ENCODE measurements around the gene PERP.
A peak's percentile ranks its signal among the peaks of the same experiment; 100 is the strongest.
"Not testable (repeated sequence)": the region's sequence is repeated elsewhere in the genome, so short reads cannot be mapped to it uniquely, and the experiment has no call there.

Gene PERP

DNA sequence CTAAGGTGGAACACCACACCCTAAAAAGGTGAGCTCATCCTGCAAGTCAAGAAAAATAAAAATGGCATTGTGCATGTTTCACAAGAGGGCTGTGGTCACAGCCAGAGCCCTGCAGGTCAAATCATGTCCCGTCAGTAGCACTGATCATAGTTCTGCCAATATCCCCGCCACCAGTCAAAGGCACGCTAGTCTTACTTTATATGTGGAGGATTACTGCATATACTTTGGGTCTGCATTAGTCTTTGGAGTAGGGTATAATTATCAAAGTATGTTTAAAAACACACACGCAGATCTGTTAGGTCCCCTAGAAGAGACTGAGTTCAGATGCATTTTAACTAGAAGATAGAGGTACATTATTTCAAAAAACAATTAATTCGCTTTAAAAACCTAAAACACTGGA is 1.8 kb downstream of the PERP start:
- DNase-seq (ENCODE audit: low read depth), result no peak

GRCh38 chr6:138104618-138105213 is 2.5 kb downstream of the PERP start:
- peak; percentile 48 for DNase-seq (ENCODE audit: low read depth)

- DNase-seq (ENCODE audit: low read depth), result no peak
These were observed 3.3 kb downstream of the PERP start for GRCh38 chr6:138103871-138104270.

- DNase-seq (ENCODE audit: low read depth), result peak; percentile 11
These were observed 5.1 kb downstream of the PERP start for GRCh38 chr6:138101946-138102731.

DNA sequence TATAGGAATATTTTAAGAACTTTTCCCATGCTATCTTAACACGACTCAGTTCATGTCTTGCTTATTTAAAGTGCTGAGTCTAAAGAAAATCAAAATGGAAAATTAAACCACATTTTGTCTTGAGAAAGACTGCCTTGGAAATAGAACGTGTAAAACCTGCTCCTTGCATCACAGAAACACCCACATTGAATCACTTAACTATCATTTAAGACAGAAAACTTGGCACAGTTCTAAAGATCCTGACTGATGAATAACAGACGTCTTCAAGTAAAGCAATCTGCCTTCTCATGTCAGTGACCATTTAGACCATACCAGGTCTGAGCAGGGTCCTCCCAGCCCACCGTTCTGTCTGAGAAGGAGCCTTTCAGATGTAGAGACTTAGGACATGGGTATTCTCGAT is 7.4 kb downstream of the PERP start:
- peak; percentile 88 for DNase-seq (ENCODE audit: low read depth)

- no peak for DNase-seq (ENCODE audit: low read depth)
These were observed 8.9 kb downstream of the PERP start for GRCh38 chr6:138098306-138098705.

DNA sequence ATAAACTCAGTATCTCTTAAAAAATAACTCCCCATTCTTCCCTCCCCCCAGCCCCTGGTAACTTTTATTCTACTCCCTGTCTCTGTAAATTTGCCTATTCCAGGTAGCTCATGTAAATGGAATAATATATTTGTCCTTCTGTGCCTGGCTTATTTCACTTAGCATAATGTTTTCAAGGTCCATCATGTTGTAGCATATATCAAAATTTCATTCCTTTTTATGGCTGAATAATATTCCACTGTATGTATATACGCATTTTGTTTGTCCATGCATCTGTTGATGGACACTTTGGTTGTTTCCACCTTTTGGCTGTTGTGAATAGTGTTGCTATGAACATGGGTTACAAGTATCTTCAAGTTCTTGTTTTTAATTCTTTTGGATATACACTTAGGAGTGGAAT is 13.0 kb downstream of the PERP start:
- no peak for DNase-seq (ENCODE audit: low read depth)

DNA sequence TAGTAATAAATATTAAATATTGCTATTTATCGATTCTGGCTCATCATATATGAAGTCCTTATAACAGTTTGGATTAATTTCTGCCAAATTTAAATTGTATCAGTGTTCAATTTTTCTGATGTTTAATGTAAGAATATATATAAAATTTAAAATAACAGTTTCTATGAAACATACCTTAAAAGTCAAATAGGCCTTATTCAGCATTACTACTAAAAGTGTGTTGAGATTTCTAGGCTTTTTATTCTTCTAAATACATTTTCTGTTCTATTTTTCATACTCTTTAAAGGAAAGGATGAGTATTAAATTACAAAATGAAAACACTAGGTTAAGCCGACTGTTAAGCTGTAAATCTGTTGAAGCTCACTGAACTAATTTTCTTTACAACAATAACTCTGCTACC is 13.6 kb downstream of the PERP start:
- no peak for DNase-seq (ENCODE audit: low read depth)

DNA sequence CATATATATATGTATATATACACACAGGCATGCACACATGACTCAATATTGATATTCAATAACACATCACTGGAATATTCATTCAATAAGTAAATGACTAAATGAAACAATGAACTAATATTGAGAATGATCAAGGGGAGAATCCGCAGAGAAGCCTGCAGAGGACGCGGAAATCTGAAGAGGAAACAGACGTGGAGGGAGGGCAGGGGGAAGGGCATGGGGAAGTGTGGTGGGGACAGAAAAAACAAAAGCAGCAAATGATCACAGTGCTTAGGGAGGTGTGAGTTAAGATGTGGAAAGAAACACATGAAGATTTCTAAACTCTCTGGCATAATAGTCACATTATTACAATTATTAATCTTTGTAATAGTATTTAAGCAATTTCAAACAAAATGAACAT is 14.5 kb downstream of the PERP start:
- no peak for DNase-seq (ENCODE audit: low read depth)

GRCh38 chr6:138089325-138089724 is 17.9 kb downstream of the PERP start:
- no peak for DNase-seq (ENCODE audit: low read depth)

DNA sequence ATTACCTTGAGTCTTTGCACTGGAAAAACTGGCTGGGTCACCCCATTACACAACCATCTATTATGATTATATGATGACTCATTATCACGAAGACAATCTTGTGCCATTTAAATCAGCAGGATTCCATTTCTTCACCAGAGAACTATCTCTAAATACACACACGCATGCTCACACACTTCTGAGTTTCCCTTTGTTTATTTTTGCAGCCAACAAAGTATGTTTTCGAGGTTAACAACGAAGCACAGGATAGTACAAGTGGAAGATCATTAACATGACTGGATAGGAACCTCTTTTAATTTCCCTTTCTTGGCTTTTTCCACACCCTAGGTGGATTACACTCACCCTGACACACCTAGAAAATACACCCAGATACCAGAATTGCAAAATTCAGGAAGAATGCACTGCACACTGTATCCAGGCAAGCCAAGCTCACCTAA is 18.9 kb downstream of the PERP start:
- peak; percentile 85 for DNase-seq (ENCODE audit: low read depth)

DNA sequence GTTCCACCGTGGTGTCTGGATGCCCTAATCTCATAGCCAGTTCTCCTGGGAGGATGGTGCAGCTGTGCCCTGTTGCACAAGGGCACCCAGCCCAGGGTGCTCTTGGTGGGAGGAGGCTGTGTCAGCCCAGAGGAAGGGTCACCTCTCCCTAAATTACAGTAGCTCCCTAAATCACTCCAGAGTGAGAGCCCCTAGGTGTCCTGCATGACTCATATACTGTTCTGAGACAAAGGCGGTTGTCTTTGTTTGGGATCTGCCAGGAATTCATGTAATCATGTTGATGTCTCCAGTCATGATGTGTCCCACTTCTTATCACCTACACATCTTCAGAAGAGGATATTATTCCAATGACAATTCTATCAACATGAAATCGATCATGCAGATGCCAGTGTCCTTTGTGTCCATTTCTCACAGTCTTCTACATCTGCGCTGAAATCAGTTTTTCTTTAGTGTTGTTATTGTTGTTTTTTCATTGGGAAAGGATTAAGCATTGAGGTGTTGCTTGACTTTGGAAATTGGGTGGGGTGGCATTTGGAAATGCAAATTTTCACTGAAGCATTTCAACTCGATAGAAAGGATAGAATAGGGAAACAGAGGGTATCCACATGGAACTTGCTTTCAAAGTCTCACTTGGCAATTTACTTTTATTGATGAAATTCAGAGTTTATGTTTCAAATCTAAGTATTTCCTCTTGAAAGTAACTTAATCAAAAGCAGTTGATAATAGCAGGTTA is 19.5 kb downstream of the PERP start:
- no peak for DNase-seq (ENCODE audit: low read depth)

GRCh38 chr6:138086573-138087196 is 20.5 kb downstream of the PERP start:
- DNase-seq (ENCODE audit: low read depth), result peak; percentile 44

GRCh38 chr6:138085839-138086222 is 21.4 kb downstream of the PERP start:
- no peak for DNase-seq (ENCODE audit: low read depth)

GRCh38 chr6:138084904-138085838 is 22.0 kb downstream of the PERP start:
- DNase-seq (ENCODE audit: low read depth), result no peak

DNA sequence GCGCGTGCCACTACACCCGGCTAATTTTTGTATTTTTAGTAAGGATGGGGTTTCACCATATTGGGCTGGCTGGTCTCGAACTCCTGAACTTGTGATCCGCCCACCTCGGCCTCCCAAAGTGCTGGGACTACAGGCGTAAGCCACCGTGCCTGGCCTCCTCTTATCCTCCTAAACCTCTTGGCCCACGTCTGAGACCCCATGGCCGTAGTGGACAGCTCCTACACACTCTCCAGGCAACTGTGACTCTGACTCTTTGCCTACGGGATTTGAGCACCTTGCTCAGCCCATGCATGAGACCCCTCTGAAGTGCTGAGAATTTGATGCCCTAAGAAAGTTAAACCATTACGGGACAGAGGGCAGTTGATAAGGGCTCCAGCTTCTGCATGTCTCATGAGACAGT is 25.0 kb downstream of the PERP start:
- no peak for DNase-seq (ENCODE audit: low read depth)

- not testable (repeated sequence) for DNase-seq (ENCODE audit: low read depth)
These were observed 27.7 kb downstream of the PERP start for GRCh38 chr6:138079556-138079955.

GRCh38 chr6:138078491-138078890 is 28.7 kb downstream of the PERP start:
- DNase-seq (ENCODE audit: low read depth), result no peak

DNA sequence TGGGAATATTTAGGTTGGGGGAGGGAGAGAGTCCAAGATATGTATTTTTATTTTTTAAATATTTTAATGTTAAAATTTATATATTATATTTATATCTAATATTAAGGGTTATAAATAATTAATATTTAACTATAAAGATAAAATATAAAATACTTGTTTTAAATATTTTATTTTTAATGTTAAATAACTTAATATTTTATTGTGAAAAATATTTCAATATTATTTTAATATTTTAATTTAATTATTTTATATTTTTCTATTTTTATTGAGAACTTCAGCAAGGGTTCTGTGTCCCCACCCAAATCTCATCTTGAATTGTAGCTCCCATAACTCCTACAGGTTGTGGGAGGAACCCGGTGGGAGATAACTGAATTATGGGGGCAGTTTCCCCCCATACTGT is 34.0 kb downstream of the PERP start:
- no peak for DNase-seq (ENCODE audit: low read depth)

DNA sequence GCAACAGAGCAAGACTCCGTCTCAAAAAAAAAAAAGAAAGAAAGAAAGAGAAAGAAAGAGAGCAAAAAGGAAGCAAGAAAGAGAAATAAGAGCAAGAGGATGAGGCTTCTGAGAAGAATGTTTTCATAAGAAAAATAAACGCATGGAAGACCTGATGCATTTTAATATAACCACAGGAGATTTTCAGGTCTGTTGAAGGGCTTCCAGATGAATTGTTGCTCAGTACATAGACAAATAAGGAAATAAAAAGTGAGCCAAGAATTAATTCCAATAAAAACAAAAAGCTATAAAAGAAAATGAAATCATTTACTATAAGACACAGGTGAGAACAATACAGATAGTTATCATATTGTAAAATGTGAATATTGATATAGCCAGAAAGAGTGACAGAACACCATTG is 43.5 kb downstream of the PERP start:
- DNase-seq (ENCODE audit: low read depth), result no peak

DNA sequence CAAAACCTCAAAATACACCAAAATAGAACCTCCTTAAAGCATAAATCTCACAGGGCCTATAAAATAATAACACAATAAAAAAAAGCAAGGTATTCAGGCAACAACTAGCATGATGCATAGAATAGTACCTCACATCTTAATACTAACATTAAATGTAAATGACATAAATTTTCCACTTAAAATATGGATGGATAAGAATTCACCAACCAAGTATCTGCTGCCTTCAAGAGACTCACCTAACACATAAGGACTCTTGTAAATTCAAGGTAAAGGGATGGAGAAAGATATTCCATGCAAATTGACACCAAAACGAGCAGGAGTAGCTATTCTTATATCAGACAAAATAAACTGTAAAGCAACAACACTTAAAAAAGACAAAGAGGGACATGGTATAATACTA is 52.2 kb downstream of the PERP start:
- DNase-seq (ENCODE audit: low read depth), result no peak

- no peak for DNase-seq (ENCODE audit: low read depth)
These were observed 54.4 kb downstream of the PERP start for GRCh38 chr6:138052783-138053182.

All from amniotic epithelial cell (primary cell).